Panc1 (cell line): Measurements from ENCODE around the gene GOLGA6L4. TPM values are rescaled to one million over a fixed set of nuclear protein-coding genes. Genes with fewer than 3 reads are reported as not detected.
"Not testable (repeated sequence)": the region's sequence is repeated elsewhere in the genome, so short reads cannot be mapped to it uniquely, and the experiment has no call there.

Experiments
- ATAC-seq: fragments of 200-7000 bp; cut with Tn5 transposase; 2 replicates; pipeline ENCODE4 v1.9.1; 2020; ENCODE audit warnings: mild to moderate bottlenecking, moderate library complexity
- Bru-seq: library from RNA; stranded (reverse); fragments of 400-500 nt; gene quantifications from one replicate; lab custom pipeline; 2021; lab: Mats Ljungman, UMichigan
- BruChase-seq, 2 experiments: library from RNA; stranded (reverse); fragments of 400-500 nt; gene quantifications; one replicate each; lab custom pipeline; 2021; lab: Mats Ljungman, UMichigan
- BruUV-seq: library from RNA; stranded (reverse); fragments of 400-500 nt; replicated peaks from 2 replicates; lab custom pipeline; 2021; lab: Mats Ljungman, UMichigan
- CTCF ChIA-PET: fragments of 300-600 bp; sonication (Branson Sonifier 250); formaldehyde crosslinking; loops from one replicate; lab custom pipeline; 2022; ENCODE audit warnings: antibody characterized with exemption; lab: Charles Lee
- POLR2A ChIA-PET: fragments of 300-600 bp; sonication (Branson Sonifier 250); formaldehyde crosslinking; loops from one replicate; lab custom pipeline; 2022; ENCODE audit warnings: antibody characterized with exemption; lab: Charles Lee
- DNase-seq: peaks from one replicate; pipeline ENCODE4 v3.0.0-alpha.2; 2010; ENCODE audit warnings: low read depth, low spot score
- H3K27ac ChIP-seq: 2 replicates; pipeline ENCODE4 v1.5.1; 2011; ENCODE audit warnings: mild to moderate bottlenecking, low read length, inconsistent platforms
- H3K27me3 ChIP-seq: fragments of 200-500 bp; sonication (Bioruptor generic); 2 replicates; pipeline ENCODE4 v1.6.0; 2014; ENCODE audit warnings: low read length, inconsistent platforms; ENCODE audit not compliant: control insufficient read depth, insufficient read depth
- H3K36me3 ChIP-seq: fragments of 200-500 bp; sonication (Bioruptor generic); 2 replicates; pipeline ENCODE4 v1.5.1; 2014; ENCODE audit warnings: inconsistent platforms, mild to moderate bottlenecking, low read length, moderate library complexity; ENCODE audit not compliant: control insufficient read depth, insufficient read depth
- H3K4me1 ChIP-seq: 2 replicates; pipeline ENCODE4 v1.5.1; 2011; ENCODE audit warnings: inconsistent platforms, mild to moderate bottlenecking, low read length, moderate library complexity; ENCODE audit not compliant: control insufficient read depth, insufficient read depth
- H3K4me3 ChIP-seq, 2 experiments: 2 replicates each; pipeline ENCODE4 v1.5.1; 2011 to 2012; ENCODE audit warnings: low read depth in 2 of 2, low read length in 2 of 2, mild to moderate bottlenecking in 2 of 2, inconsistent platforms in 1 of 2, moderate library complexity in 1 of 2
- H3K9me3 ChIP-seq: fragments of 200-500 bp; sonication (Bioruptor generic); 2 replicates; pipeline ENCODE4 v1.5.1; 2014; ENCODE audit warnings: low read depth, mild to moderate bottlenecking, inconsistent platforms, low read length, moderate library complexity; ENCODE audit not compliant: control insufficient read depth, insufficient read depth
- in situ Hi-C: cut with HindIII; loops from 2 replicates; pipeline ENCODE4 v1.10.0; 2016; ENCODE audit warnings: low sequenced_read_pairs, low pct_unique_long_range_greater_than_20kb
- intact Hi-C: fragments of 100-400 bp; cut with micrococcal nuclease; formaldehyde crosslinking; loops from one replicate; pipeline ENCODE4 v1.10.0; 2022; ENCODE audit not compliant: unreplicated experiment
- long read RNA-seq: library from polyadenylated mRNA; unstranded; transcript quantifications from one replicate; pipeline ENCODE4 v2.0.0, GENCODE V29; 2021; ENCODE audit not compliant: unreplicated experiment
- polyA plus RNA-seq: library from polyadenylated mRNA; unstranded; fragments of >200 nt; gene quantifications from one replicate; pipeline ENCODE4 v1.2.1, GENCODE V29; 2012; ENCODE audit warnings: missing spikeins; ENCODE audit not compliant: insufficient read length
- total RNA-seq: library from RNA; stranded (reverse); gene quantifications from one replicate; pipeline ENCODE4 v1.2.1, GENCODE V29; 2021; ENCODE audit not compliant: unreplicated experiment

Gene GOLGA6L4
- total RNA-seq: 2.7 TPM
- polyA plus RNA-seq: 2.5 TPM
- percentile 36 among the genes with signal in this experiment for Bru-seq, nascent RNA
- percentile 44 among the genes with signal in this experiment for BruChase-seq, experiment 1, labeled RNA remaining after a 2-hour chase
- BruChase-seq, experiment 2, labeled RNA remaining after a 6-hour chase: percentile 42 among the genes with signal in this experiment
- long read RNA-seq: 0 reads

- POLR2A ChIA-PET, intact Hi-C loops: not testable (repeated sequence)
Measured at GRCh38 chr15:84235573-84235972, at the start of gene GOLGA6L4. GOLGA6L4 (plus strand) TSS chr15:84235773; CDS start chr15:84235835, 62 bp downstream.

GRCh38 chr15:84192982-84193381 lies 42.6 kb upstream of the GOLGA6L4 start:
- H3K27me3 ChIP-seq, H3K27ac ChIP-seq, CTCF ChIA-PET, intact Hi-C loops, H3K4me1 ChIP-seq, DNase-seq, BruUV-seq, H3K4me3 ChIP-seq, H3K36me3 ChIP-seq, POLR2A ChIA-PET, in situ Hi-C loops, H3K9me3 ChIP-seq: not testable (repeated sequence)
- ATAC-seq: peak; percentile 20; the same call in 1 of the 2 replicates

More at GRCh38 chr15:84235573-84235972, at the start of gene GOLGA6L4:
- ATAC-seq, H3K9me3 ChIP-seq, DNase-seq, H3K4me3 ChIP-seq, BruUV-seq, CTCF ChIA-PET, H3K27me3 ChIP-seq, H3K36me3 ChIP-seq, in situ Hi-C loops, H3K27ac ChIP-seq, H3K4me1 ChIP-seq: not testable (repeated sequence)

- POLR2A ChIA-PET, H3K4me1 ChIP-seq, CTCF ChIA-PET, H3K9me3 ChIP-seq, intact Hi-C loops, BruUV-seq, DNase-seq, H3K4me3 ChIP-seq, H3K27me3 ChIP-seq, H3K36me3 ChIP-seq, in situ Hi-C loops, H3K27ac ChIP-seq: not testable (repeated sequence)
- ATAC-seq: peak; percentile 91
Measured at GRCh38 chr15:84195603-84196002, 40.0 kb upstream of the GOLGA6L4 start.

- ATAC-seq: peak; percentile 16
- POLR2A ChIA-PET, H3K4me1 ChIP-seq, H3K4me3 ChIP-seq, in situ Hi-C loops, CTCF ChIA-PET, H3K27me3 ChIP-seq, BruUV-seq, intact Hi-C loops, DNase-seq, H3K27ac ChIP-seq, H3K9me3 ChIP-seq, H3K36me3 ChIP-seq: not testable (repeated sequence)
Measured at GRCh38 chr15:84196530-84197188, 38.9 kb upstream of the GOLGA6L4 start.

GRCh38 chr15:84199865-84200264 lies 35.7 kb upstream of the GOLGA6L4 start:
- CTCF ChIA-PET: not testable (repeated sequence)

GRCh38 chr15:84246441-84246840 lies 10.9 kb downstream of the GOLGA6L4 start:
- POLR2A ChIA-PET, H3K36me3 ChIP-seq, CTCF ChIA-PET, BruUV-seq, H3K4me3 ChIP-seq, ATAC-seq, H3K27ac ChIP-seq, H3K4me1 ChIP-seq, intact Hi-C loops, in situ Hi-C loops, DNase-seq, H3K9me3 ChIP-seq, H3K27me3 ChIP-seq: not testable (repeated sequence)

More at GRCh38 chr15:84199865-84200264, 35.7 kb upstream of the GOLGA6L4 start:
- peak; percentile 52 for ATAC-seq
- H3K27ac ChIP-seq, POLR2A ChIA-PET, H3K4me1 ChIP-seq, in situ Hi-C loops, BruUV-seq, H3K36me3 ChIP-seq, H3K27me3 ChIP-seq, H3K4me3 ChIP-seq, intact Hi-C loops, H3K9me3 ChIP-seq, DNase-seq: not testable (repeated sequence)
